ENCODE data around the gene IFNLR1.
A peak's percentile ranks its signal among the peaks of the same experiment; 100 is the strongest.
"Not testable (repeated sequence)": the region's sequence is repeated elsewhere in the genome, so short reads cannot be mapped to it uniquely, and the experiment has no call there.

Gene IFNLR1

DNA sequence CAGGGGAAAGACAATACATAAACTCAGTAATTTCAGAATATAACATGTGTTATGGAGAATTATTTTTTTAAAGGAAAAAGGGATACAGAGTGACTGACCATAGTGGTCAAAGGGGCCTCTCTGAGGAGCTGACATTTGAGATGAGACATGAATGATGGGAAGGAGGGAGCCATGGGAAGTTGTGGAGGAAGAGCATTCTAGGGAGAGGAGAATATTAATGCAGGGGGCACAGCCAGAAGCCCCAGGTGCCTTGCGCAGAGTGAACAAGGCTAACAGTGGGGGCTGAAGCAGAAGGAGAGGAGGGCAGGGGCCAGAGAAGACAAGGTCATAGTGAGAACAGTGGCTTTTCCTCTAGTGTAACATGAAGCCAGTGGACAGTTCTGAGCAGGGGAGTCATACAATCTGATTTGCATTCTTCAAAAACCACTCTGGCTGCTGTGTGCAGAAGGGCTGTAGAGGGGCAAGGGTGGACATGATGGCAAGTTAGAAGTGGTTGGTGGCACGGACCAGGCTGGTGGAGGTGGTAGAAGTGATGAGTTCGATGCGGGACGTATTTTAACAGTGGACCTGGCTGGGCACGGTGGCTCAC lies 28.2 kb upstream of the IFNLR1 start:
- Mint-ChIP-seq H3K4me3 (no peak overlapping the region), H3K27me3 (peaks cover 41 to 54% of the 10 kb centered on the region in 2 donors), H3K4me1 (no peaks in the 10 kb centered on the region), H3K36me3 (peaks cover 0 to 4% of the 10 kb centered on the region in 2 donors), H3K27ac (no peak overlapping the region), H3K9me3 (peaks cover 6 to 11% of the 10 kb centered on the region in 2 donors)
- DNase-seq (no peak), ATAC-seq (replicated peaks) (no peak)

DNA sequence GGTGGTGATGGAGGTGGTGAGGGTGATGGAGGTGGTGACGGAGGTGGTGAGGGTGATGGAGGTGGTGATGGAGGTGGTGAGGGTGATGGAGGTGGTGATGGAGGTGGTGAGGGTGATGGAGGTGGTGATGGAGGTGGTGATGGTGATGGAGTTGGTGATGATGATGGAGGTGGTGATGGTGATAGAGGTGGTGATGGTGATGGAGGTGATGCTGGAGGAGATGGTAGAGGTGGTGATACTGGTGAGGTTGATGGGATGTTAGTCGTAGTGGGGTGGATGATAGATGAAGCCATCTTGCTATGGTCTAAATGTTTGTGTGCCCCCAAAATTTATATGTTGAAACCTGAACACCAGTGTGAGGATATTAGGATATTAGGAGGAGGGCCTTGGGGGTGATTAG lies 25.3 kb upstream of the IFNLR1 start:
- peaks cover 25 to 27% of the 10 kb centered on the region in 2 donors for H3K27me3 Mint-ChIP-seq
- peaks cover 0 to 4% of the 10 kb centered on the region in 2 donors for H3K36me3 Mint-ChIP-seq
- ATAC-seq (replicated peaks), result no peak
- H3K9me3 Mint-ChIP-seq, result peaks cover 6 to 11% of the 10 kb centered on the region in 2 donors
- peak overlapping the region; percentile 67 for H3K27ac Mint-ChIP-seq
- no peaks in the 10 kb centered on the region for H3K4me1 Mint-ChIP-seq
- no peak for DNase-seq
- no peak overlapping the region for H3K4me3 Mint-ChIP-seq

DNA sequence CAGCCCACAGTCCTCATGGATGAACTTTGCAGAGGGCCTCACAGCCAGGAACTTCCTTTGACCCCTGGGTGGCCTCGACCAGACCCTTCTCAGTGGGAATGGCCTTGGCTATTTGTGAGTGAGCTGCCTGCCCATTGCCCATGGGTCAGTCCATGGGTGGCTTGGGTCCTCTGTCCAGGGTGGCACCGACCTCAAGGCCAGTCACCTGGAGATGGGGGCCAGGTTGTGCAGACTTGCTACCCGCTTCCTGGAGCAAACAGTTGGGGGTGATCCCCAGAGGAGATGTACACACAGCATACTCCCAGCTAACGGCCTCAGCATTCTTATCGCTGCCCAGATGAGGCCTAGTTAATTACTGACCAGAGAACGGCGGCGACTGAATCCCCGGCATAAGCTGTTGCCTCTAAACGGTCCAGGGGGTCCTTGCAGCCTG lies 23.1 kb upstream of the IFNLR1 start:
- no peak for ATAC-seq (replicated peaks)
- H3K4me3 Mint-ChIP-seq, result no peak overlapping the region
- H3K27ac Mint-ChIP-seq, result no peak overlapping the region
- peaks cover 6 to 11% of the 10 kb centered on the region in 2 donors for H3K9me3 Mint-ChIP-seq
- DNase-seq, result no peak
- peaks cover 0 to 4% of the 10 kb centered on the region in 2 donors for H3K36me3 Mint-ChIP-seq
- peaks cover 5 to 14% of the 10 kb centered on the region in 2 donors for H3K27me3 Mint-ChIP-seq
- no peaks in the 10 kb centered on the region for H3K4me1 Mint-ChIP-seq

DNA sequence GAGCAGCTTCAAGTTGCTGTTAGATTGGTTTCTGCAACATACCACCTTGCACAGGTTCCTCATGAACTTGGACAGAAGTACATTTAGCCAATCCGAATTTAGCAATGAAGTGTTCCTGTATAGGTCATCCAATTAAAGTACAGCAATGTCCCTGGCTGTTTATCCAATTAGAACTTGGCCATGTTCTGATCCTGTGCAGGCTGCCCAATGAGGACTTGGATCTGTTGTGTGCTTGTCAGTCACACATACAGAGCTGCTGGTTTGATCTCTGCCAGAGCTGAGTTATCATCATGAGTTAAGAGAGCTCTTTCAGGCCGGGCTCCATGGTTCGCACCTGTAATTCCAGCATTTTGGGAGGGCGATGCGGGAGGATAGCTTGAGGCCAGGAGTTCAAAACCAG lies 22.0 kb upstream of the IFNLR1 start:
- Mint-ChIP-seq H3K4me1 (no peaks in the 10 kb centered on the region), H3K4me3 (no peak overlapping the region), H3K27me3 (peaks cover 0 to 11% of the 10 kb centered on the region in 2 donors), H3K36me3 (peaks cover 0 to 4% of the 10 kb centered on the region in 2 donors), H3K9me3 (peaks cover 6 to 11% of the 10 kb centered on the region in 2 donors), H3K27ac (no peak overlapping the region)
- no peak for DNase-seq
- ATAC-seq (replicated peaks), result no peak

DNA sequence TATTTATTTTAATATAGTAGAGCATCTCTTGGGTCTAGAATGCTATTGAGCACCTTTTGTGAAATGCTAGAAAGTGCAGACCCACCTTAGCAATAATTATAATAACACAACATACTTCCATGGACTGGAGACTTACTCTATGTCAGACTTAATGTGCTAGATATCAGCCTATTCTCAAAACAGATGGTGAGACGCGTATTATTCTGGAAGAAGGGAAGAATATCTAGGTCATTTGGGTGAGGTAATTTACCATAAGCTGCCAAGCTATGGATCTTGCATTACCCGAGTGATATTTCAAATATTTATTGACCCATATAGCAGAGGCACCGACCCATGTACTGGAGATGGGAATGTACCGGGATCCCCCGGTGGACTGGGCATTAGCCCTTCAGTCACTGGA lies 20.6 kb upstream of the IFNLR1 start:
- ATAC-seq (replicated peaks), result no peak
- no peak overlapping the region for H3K27ac Mint-ChIP-seq
- H3K4me1 Mint-ChIP-seq, result peaks cover 8 to 9% of the 10 kb centered on the region in 2 donors
- H3K4me3 Mint-ChIP-seq, result no peak overlapping the region
- peaks cover 0 to 4% of the 10 kb centered on the region in 2 donors for H3K36me3 Mint-ChIP-seq
- peaks cover 6 to 11% of the 10 kb centered on the region in 2 donors for H3K9me3 Mint-ChIP-seq
- H3K27me3 Mint-ChIP-seq, result peaks cover 0 to 15% of the 10 kb centered on the region in 2 donors
- DNase-seq, result no peak

DNA sequence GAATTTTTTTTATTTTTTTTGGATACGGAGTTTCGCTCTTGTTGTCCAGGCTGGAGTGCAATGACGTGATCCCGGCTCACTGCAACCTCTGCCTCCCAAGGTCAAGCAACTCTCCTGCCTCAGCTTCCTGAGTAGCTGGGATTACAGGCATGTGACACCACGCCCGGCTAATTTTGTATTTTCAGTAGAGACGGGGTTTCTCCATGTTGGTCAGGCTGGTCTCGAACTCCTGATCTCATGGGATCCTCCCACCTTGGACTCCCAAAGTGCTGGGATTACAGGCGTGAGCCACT lies 20.3 kb upstream of the IFNLR1 start:
- ATAC-seq (replicated peaks); H3K36me3 Mint-ChIP-seq; DNase-seq; H3K27ac Mint-ChIP-seq; H3K4me3 Mint-ChIP-seq; H3K9me3 Mint-ChIP-seq: not testable (repeated sequence)
- Mint-ChIP-seq H3K27me3 (peaks cover 0 to 15% of the 10 kb centered on the region in 2 donors), H3K4me1 (peaks cover 10 to 13% of the 10 kb centered on the region in 2 donors)

DNA sequence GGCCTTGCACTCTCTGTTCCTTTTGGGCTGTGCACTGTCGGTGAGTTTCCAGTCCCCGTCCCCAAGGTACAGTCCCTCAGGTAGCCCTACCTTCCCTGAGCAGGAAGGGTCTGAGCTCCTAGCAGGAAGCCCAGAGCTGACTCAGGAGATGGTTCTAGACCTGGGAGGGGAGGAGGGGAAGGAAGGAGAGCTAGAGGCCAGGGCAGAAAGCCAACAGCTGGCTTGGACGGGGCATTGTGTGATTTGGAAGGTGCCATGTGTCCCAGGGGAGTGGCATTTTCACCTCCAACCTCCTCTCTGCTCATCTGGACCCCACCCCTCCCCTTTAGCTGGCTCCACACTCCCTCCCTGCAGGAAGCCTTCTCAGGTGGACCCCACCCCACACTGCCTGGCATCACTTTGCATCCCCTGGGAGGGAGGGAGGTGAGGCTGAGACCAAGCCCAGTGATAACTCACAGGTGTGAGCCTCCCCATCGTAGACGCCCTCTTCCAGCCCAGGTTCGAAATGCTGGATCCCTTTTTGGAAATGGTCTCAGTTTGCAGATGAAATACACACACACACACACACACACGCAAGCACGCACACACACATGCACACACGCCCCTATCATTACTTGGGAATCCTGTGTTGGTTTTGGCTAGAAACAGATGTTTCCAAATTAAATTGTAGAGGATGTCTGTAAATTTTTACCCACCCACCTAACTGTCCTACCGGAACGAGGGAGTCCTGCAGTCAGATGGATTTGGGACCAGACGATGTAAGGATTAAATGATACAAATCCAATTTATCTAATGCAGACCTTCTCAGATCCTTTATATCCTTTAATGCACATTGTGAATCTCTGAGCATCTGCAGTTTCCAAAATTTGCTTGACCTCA lies 19.7 kb upstream of the IFNLR1 start:
- H3K27ac Mint-ChIP-seq, result no peak overlapping the region
- DNase-seq, result no peak
- H3K9me3 Mint-ChIP-seq, result peaks cover 1 to 3% of the 10 kb centered on the region in 2 donors
- peaks cover 0 to 15% of the 10 kb centered on the region in 2 donors for H3K27me3 Mint-ChIP-seq
- ATAC-seq (replicated peaks), result no peak
- no peak overlapping the region for H3K4me3 Mint-ChIP-seq
- H3K4me1 Mint-ChIP-seq, result peaks cover 11 to 16% of the 10 kb centered on the region in 2 donors
- peaks cover 0 to 3% of the 10 kb centered on the region in 2 donors for H3K36me3 Mint-ChIP-seq

DNA sequence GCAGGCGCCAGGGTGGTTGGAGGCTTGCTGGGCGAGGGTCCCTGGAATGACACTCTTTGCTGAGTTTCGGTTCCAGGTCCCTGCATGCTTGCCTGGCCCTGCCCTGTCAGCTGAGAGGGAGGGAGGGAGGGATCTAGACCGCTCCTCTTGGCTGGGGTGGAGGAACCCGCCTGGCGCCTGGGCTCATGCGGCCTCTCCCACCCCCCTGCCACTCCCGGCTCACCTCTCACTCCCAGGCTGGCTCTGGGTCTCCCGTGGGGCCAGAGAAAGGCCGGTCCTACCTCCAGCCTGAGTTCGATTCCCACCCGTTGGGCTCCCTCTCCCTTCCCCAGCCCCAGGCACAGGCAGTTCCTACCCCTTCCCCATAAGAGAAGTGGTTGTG lies 19.0 kb upstream of the IFNLR1 start:
- Mint-ChIP-seq H3K4me3 (no peak overlapping the region), H3K27ac (no peak overlapping the region)

DNA sequence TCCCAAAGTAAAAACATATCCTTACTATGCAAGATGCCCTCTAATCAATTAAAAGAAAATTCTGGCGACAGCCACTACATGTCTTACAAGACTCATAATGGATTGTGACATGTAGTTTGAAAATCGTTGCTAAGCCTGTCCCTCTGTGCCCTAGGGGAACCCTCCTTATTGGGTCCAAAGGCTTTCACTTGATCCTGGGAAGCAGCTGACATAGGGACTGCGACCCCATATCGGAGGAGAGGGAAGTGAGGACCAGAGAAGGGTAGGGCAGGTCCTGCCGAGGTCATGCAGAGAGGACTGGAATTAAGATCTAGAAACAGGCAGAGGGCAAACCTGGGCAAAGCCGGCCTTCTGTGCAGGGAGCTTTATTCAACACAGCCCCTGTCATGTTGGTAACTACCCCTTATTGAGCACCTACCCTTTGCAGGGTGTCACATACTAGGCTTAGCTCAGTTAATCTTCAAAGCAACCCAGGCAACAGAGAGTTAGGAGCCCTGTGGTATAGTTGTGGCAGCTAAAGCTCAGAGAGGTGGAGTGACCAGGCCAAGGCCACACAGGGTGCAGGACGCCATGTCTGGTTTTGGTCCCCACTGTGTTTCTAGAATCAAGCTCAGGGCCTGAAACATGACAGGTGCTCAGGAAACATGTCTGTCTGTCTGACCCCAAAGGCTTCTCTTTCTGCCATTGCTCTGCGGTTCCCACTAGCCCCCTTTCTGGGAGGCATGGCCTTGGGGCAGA lies 18.4 kb upstream of the IFNLR1 start:
- H3K4me1 Mint-ChIP-seq, result peaks cover 11 to 16% of the 10 kb centered on the region in 2 donors
- no peak overlapping the region for H3K4me3 Mint-ChIP-seq
- peaks cover 0 to 15% of the 10 kb centered on the region in 2 donors for H3K27me3 Mint-ChIP-seq
- no peaks in the 10 kb centered on the region for H3K9me3 Mint-ChIP-seq
- no peak overlapping the region for H3K27ac Mint-ChIP-seq
- no peaks in the 10 kb centered on the region for H3K36me3 Mint-ChIP-seq
- no peak for ATAC-seq (replicated peaks)
- DNase-seq, result no peak

More for the DNA sequence above, 19.0 kb upstream of the IFNLR1 start:
- H3K27me3 Mint-ChIP-seq, result peaks cover 0 to 15% of the 10 kb centered on the region in 2 donors
- peaks cover 11 to 16% of the 10 kb centered on the region in 2 donors for H3K4me1 Mint-ChIP-seq
- no peaks in the 10 kb centered on the region for H3K9me3 Mint-ChIP-seq
- H3K36me3 Mint-ChIP-seq, result no peaks in the 10 kb centered on the region
- no peak for DNase-seq
- ATAC-seq (replicated peaks), result no peak

DNA sequence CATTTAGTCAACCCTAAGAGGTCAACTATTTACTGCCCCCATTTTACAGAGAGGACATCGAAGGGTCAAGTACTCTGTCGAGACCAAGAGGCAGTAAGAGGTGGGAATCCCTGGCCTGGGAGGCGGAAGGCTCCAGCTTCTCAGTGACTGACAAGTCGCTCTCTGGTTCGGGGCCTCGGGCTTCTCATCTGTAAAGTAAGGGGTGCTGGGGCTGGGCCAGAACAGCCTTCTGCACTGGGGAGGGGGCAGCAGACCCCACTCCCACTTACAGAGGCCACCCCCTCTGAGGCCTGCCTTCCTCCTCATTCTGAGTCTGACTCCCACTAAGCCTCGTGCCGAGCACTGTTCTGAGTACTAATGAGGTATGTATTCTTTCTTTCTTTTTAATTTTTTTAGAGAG lies 17.0 kb upstream of the IFNLR1 start:
- Mint-ChIP-seq H3K27me3 (peaks cover 0 to 15% of the 10 kb centered on the region in 2 donors), H3K9me3 (no peaks in the 10 kb centered on the region), H3K36me3 (no peaks in the 10 kb centered on the region), H3K4me3 (no peak overlapping the region), H3K4me1 (peaks cover 15 to 22% of the 10 kb centered on the region in 2 donors), H3K27ac (no peak overlapping the region)
- ATAC-seq (replicated peaks) (no peak), DNase-seq (no peak)

DNA sequence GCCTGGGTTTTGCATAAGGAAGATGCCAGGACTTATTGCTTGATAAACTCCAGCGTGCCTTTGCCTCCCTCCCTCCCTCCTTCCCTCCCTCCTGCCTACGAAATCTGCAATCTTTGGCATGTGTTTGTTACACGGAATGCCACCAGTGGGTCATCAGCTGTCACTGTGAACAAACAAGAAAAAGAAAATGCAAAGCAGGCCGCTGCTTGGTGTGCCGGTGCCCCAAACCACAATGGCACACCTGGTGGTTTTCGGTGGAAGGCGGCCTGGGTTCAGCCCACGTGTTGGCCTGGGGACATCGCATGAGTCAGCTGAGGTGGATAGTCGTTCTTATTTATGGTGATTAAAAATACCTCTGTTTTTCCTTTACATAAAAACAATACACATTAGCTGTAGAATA lies 16.3 kb upstream of the IFNLR1 start:
- H3K27me3 Mint-ChIP-seq, result peaks cover 0 to 15% of the 10 kb centered on the region in 2 donors
- no peak overlapping the region for H3K4me3 Mint-ChIP-seq
- no peaks in the 10 kb centered on the region for H3K9me3 Mint-ChIP-seq
- DNase-seq (peak; percentile 35), ATAC-seq (replicated peaks) (peak; percentile 65 to 74)
- H3K27ac Mint-ChIP-seq, result peak overlapping the region; percentile 69
- no peaks in the 10 kb centered on the region for H3K36me3 Mint-ChIP-seq
- peaks cover 15 to 23% of the 10 kb centered on the region in 2 donors for H3K4me1 Mint-ChIP-seq

DNA sequence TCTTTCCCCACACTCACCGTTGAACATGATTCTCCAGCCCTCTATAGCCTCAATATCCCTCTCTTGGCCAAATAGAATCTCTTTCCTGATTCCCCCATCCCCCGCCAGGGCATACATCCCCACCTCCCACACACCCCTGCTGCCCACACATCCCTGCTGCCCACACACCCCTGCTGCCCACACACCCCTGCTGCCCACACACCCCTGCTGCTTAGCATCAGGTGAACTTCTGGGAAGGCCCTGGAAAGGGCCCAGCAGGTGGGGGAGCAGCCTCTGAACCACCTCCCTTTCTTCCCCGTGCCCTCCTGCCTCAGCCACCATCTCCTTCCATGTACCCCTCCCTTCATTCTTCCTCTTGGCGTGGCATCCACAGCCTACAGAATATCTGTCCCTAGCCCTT lies 15.9 kb upstream of the IFNLR1 start:
- peaks cover 16 to 23% of the 10 kb centered on the region in 2 donors for H3K4me1 Mint-ChIP-seq
- H3K27me3 Mint-ChIP-seq, result peaks cover 0 to 15% of the 10 kb centered on the region in 2 donors
- no peaks in the 10 kb centered on the region for H3K9me3 Mint-ChIP-seq
- no peak for DNase-seq
- H3K4me3 Mint-ChIP-seq, result no peak overlapping the region
- H3K36me3 Mint-ChIP-seq, result no peaks in the 10 kb centered on the region
- ATAC-seq (replicated peaks), result no peak
- peak overlapping the region; percentile 69 for H3K27ac Mint-ChIP-seq

DNA sequence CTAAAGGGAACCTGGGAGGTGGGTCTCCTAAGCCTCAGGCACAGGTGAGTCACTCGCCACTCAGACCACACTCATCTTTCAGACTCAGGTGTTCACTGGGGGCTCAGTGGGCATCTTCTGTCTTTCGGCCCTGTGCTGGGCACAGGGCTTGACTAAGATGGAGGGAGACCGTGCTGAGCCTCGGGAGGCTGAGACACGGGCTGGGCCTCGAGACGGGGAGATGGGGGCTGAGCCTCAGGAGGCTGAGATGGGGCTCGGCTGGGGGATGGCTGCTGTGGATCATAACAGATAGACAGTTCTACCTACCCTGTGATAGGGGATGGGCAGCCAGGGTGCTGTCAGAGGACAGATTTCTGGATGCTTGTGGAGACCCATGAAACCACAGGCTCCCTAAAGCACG lies 15.5 kb upstream of the IFNLR1 start:
- no peak overlapping the region for H3K4me3 Mint-ChIP-seq
- no peak for DNase-seq
- peaks cover 19 to 23% of the 10 kb centered on the region in 2 donors for H3K4me1 Mint-ChIP-seq
- peaks cover 0 to 11% of the 10 kb centered on the region in 2 donors for H3K27me3 Mint-ChIP-seq
- H3K9me3 Mint-ChIP-seq, result no peaks in the 10 kb centered on the region
- ATAC-seq (replicated peaks), result no peak
- no peak overlapping the region for H3K27ac Mint-ChIP-seq
- no peaks in the 10 kb centered on the region for H3K36me3 Mint-ChIP-seq

DNA sequence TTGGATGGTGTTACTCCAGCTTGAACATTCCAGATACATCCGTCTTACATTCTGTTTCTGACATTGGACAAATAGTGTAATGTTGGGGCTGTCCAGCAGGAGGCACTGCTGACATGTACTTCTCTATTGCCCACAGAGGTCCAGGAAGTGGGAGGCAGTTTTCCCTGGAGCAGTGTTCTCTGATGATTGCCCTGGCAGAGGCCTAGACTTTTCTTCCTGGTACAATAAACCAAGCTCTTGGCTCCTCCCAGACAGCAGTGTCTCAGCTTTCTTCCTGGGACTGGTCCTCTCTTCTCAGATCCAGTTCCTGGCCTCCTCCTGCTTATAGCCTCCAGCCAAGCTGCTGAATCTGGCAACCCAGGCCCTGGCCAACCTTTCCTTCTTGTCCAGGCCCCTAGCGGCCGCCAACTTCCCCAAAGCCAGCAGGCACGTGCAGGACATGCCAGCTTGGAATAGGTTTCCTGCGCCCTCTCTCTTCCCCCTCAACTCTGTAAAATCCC lies 14.9 kb upstream of the IFNLR1 start:
- Mint-ChIP-seq H3K27ac (no peak overlapping the region), H3K27me3 (peaks cover 0 to 11% of the 10 kb centered on the region in 2 donors), H3K4me3 (no peak overlapping the region), H3K4me1 (peaks cover 19 to 23% of the 10 kb centered on the region in 2 donors), H3K9me3 (no peaks in the 10 kb centered on the region), H3K36me3 (no peaks in the 10 kb centered on the region)
- ATAC-seq (replicated peaks) (peak in 1 of 2 donors; percentile 31), DNase-seq (no peak)

Measured in stimulated activated naive B cell treated with anti-CD40 and anti-IgM and Interleukin-4, amounts not matched to agents 10 μg/mL and 1 μg/mL and 100 μg/mL, for 72 hours (primary cell).